GM10266 (cell line): ENCODE measurements around the gene SEL1L2.

ENCODE experiments used
- DNase-seq: peaks from one replicate; pipeline ENCODE4 v3.0.0; 2012; ENCODE audit errors: extremely low spot score
- TF ChIP-seq, protein P1 (sequence below): IDR thresholded peaks from 2 replicates; pipeline ENCODE4 v1.5.1; 2012; ENCODE audit warnings: mild to moderate bottlenecking, low read depth; ENCODE audit not compliant: control insufficient read depth, insufficient read depth; ENCODE audit errors: missing control alignments

The SEL1L2 gene

GRCh38 chr20:13824459-13824858, 166.0 kb downstream of the SEL1L2 start:
- TF ChIP-seq, protein P1, sequence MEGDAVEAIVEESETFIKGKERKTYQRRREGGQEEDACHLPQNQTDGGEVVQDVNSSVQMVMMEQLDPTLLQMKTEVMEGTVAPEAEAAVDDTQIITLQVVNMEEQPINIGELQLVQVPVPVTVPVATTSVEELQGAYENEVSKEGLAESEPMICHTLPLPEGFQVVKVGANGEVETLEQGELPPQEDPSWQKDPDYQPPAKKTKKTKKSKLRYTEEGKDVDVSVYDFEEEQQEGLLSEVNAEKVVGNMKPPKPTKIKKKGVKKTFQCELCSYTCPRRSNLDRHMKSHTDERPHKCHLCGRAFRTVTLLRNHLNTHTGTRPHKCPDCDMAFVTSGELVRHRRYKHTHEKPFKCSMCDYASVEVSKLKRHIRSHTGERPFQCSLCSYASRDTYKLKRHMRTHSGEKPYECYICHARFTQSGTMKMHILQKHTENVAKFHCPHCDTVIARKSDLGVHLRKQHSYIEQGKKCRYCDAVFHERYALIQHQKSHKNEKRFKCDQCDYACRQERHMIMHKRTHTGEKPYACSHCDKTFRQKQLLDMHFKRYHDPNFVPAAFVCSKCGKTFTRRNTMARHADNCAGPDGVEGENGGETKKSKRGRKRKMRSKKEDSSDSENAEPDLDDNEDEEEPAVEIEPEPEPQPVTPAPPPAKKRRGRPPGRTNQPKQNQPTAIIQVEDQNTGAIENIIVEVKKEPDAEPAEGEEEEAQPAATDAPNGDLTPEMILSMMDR: no peak
- no peak for DNase-seq

DNA sequence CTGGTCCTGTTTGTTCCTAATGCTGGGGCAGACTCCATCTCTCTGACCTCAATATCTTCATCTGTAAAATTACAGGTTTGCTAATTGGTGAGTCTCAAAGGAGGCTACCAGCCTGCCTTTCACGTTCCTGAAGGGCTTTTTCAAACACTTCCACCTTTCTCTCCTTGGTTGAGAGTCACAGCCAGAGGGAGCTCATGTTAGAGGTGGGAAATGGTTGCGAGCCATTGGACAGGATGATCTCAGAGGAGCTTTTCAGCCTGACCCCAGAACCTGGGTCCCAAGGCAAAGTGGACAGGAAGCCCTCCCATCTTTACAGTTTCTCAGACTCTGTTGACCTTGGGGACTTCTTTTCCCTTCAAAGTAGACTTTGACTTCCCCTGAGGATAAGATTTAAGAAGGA, 168.0 kb downstream of the SEL1L2 start:
- no peak for DNase-seq
- TF ChIP-seq, protein P1: no peak

- TF ChIP-seq, protein P1: no peak
- DNase-seq: no peak
These were observed 168.5 kb downstream of the SEL1L2 start for GRCh38 chr20:13821876-13822275.

DNA sequence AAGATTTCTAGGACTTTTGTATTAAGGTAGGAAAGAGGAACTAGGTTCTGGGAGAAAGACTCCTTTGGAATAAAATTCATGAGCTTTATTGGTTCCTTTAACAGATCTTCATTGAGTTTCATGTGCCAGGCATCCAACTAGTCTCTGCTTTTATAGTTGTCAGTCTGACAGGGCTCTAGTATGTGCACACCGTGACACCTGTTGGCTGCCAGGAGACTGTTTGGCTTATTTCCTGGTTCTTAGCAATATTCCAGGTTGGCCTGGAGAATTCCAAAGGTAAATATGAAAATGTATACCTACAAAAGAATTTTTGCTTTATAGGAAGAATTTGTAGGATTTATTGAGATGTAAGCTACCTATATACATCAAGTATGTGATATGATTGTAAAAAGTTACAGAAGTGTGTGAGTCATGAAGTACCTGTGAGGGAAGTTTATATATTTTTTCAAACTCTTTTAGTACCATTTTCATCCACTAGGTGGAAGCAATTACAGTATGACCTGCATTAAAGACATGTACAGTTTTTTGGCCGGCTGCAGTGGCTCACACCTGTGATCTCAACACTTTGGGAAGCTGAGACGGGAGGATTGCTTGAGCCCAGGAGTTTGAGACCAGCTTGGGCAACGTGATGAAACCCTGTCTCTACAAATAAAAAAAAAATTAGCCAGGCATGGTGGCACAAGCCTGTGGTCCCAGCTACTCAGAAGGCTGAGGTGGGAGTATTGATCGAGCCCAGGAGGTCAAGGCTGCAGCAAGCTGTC, 170.3 kb downstream of the SEL1L2 start:
- TF ChIP-seq, protein P1: peak; percentile 33
- DNase-seq: peak; percentile 47

DNA sequence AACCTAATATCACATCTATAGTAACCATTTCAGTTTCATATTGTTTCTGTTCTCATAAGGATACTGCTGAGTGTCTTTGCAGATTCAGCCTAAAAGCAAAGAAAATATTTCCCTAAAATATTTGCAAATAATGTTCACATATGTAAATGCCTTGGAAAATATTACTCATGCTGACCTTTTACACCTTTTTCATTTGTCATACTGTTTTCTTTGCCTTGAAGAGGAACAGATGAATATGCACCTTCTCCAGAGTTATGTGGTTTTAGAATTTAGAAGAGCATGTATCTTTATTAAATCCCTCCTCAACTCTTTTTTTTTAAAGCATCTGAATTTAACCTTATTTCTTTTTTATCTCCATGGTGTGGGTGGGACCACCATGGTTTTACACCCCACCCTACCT, 173.1 kb downstream of the SEL1L2 start:
- DNase-seq: no peak
- TF ChIP-seq, protein P1: no peak

- TF ChIP-seq, protein P1: no peak
- DNase-seq: no peak
These were observed 173.7 kb downstream of the SEL1L2 start for GRCh38 chr20:13816757-13817156.

DNA sequence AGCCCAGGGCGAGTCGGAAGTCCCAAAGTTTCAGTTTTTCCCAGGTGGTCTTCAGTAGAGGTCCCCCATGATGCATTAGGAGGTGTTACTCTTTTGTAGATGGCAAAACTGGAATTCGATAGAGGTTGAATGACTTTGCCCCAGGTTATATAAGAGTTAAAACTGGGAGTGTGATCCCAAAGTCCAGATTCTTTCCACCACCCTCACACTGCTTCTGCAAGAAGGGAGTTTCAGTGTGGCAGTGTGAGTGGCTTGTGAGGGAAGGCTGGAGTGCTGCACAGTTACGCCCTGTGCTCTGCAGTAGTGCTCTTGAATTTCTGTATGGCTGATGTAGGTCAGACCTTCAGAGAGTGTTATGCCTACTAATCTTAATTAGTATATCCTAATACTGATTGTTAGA, 175.7 kb downstream of the SEL1L2 start:
- no peak for DNase-seq
- TF ChIP-seq, protein P1: no peak
